ENCODE data around the gene CACNB4.

CACNB4 gene

DNA sequence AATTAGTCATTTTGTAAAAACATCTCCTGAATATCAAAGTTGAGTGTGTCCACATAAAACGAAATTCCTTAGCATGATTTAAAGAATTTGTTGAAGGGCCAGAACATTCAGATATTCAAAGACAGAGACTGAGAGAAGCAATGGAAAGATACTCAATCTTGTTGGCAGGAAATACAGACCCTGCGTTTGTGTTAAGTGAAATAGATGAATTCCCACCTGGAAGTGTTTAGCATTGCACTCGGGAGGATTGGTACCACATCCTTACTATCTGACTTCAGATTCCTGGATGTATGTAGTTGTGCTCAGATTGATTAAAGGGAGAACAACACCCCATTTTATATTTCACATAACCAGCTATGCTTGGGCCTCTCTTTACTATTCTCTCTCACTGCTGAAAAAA is 260.9 kb downstream of the CACNB4 start:
- ChIA-PET CTCF (interaction anchor here (0.5 kb wide), 1 partner anchor 644 kb away, joined by 3 read pairs; no protein-coding TSS in a partner anchor), POLR2A (ENCODE audit: low non-redundant PET) (no interaction called here)

DNA sequence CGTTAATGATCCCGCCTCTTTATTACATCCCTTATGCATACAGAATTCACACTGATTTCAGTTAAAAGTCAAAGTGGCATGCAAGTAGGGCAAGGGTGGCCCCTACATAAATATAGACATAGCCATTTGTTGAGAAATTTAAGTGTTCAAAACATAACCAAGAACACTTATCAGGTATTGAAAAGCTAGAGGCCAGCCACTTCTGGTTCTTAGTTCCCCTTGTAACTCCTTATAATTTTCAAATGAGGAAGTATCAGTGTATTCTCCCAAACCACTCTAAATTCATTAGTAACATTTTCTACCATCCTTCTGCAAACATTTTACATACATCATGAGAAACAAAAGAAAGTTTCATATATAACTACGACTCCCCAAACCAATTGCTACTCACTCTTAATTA is 264.9 kb downstream of the CACNB4 start:
- no peak for DNase-seq (ENCODE audit: low spot score)
- ChIA-PET CTCF (no interaction called here), POLR2A (ENCODE audit: low non-redundant PET) (no interaction called here)
- TF ChIP-seq, protein P1, sequence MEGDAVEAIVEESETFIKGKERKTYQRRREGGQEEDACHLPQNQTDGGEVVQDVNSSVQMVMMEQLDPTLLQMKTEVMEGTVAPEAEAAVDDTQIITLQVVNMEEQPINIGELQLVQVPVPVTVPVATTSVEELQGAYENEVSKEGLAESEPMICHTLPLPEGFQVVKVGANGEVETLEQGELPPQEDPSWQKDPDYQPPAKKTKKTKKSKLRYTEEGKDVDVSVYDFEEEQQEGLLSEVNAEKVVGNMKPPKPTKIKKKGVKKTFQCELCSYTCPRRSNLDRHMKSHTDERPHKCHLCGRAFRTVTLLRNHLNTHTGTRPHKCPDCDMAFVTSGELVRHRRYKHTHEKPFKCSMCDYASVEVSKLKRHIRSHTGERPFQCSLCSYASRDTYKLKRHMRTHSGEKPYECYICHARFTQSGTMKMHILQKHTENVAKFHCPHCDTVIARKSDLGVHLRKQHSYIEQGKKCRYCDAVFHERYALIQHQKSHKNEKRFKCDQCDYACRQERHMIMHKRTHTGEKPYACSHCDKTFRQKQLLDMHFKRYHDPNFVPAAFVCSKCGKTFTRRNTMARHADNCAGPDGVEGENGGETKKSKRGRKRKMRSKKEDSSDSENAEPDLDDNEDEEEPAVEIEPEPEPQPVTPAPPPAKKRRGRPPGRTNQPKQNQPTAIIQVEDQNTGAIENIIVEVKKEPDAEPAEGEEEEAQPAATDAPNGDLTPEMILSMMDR (conservative IDR thresholded peaks at IDR 0.05; ENCODE audit: low read depth): no peak
- H3K27ac ChIP-seq: no peak overlapping the region

More for the DNA sequence above, 260.9 kb downstream of the CACNB4 start:
- DNase-seq (ENCODE audit: low spot score): no peak
- H3K27ac ChIP-seq: no peak overlapping the region
- TF ChIP-seq, protein P1 (conservative IDR thresholded peaks at IDR 0.05; ENCODE audit: low read depth): no peak

DNA sequence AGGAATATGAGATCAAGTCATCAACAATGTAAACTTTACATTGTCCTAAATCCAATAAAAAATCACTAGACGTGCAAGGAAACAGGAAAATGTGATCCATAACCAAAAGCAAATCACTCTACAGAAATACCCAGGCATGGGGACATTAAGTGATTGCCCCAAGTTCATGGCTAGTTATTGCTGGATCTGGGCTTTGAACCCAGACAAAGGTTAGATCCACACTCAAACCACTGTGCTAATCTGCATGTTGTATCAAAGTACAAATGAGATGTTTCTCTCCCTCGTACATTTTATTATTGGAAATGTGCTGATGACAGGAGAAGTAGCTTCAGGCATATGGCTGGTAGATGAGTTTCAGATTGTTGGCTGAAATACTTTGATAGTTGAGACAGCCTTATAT is 267.9 kb downstream of the CACNB4 start:
- no peak overlapping the region for H3K27ac ChIP-seq
- DNase-seq (ENCODE audit: low spot score): no peak
- TF ChIP-seq, protein P1 (conservative IDR thresholded peaks at IDR 0.05; ENCODE audit: low read depth): no peak
- POLR2A ChIA-PET (ENCODE audit: low non-redundant PET): no interaction called here
- CTCF ChIA-PET: interaction anchor here (0.7 kb wide), 1 partner anchor 61 kb away, joined by 3 read pairs; no protein-coding TSS in a partner anchor

DNA sequence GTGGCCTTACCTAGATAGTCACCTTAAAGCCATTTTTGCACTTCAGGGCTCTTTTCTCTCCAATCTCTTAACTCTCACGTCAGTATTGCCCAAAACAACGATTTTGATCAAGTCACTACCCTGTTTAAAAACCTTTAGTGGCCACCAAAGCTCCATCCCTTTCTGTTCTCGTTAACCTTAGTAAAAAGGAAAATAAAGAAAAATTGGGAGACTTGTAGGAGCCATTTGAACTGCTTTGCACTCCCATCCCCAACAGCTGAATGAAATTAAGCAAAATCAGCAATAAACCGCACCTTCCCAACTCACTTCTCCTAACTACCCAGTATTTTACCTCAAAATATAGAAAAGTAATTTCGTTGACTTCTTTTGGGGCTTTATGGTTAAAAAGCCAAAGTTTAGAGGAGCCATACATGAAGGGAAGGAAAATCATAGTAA is 269.9 kb downstream of the CACNB4 start:
- TF ChIP-seq, protein P1 (conservative IDR thresholded peaks at IDR 0.05; ENCODE audit: low read depth): no peak
- DNase-seq (ENCODE audit: low spot score): no peak
- POLR2A ChIA-PET (ENCODE audit: low non-redundant PET): no interaction called here
- CTCF ChIA-PET: no interaction called here
- H3K27ac ChIP-seq: no peak overlapping the region

DNA sequence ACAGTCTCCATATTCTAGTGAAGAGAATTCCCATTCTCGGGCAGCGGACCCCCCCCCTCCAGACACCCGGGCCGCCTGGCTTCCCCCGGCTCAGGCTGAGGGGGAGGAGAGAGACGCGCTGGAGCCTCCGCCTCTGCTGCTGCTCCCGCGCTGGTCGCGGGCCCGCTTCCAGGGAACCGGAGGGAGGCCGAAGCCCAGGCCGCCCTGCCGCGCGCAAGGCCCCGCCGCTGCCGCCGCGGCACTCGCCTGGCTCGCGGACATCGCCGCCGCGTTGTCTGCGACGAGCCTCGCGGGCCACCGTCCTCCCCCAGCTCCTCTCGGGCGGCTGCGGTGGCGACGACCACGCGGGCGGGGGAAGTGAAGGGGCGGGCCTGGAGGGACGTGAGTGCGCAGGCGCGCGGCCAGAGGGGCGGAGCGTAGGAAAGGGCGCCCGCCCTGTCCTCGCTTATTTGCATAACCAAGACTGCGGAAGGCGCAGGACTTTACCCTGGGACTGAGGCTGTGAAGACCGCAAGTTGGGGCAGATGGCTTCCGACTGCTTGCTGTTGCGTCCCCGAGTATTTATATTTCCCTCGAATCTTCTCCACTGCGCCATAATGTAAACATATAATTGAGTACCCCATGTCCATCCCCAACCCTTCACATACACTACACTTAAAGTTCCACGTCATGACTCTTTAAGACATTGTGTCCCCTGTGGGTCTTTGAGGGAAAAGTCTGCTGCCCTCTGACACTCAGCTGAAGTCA is 270.5 kb downstream of the CACNB4 start, which contains the start of gene ARL5A:
ARL5A (minus strand) TSS at position 279 of the 747 bp plus-strand sequence; CDS start at position 34, 245 bp downstream.
- peak within 1 kb of the TSS; percentile 76 for H3K27ac ChIP-seq
- peak; percentile 93 for DNase-seq (ENCODE audit: low spot score)
- POLR2A ChIA-PET (ENCODE audit: low non-redundant PET): interaction anchor here (0.9 kb wide), 1 partner anchor 100 kb away, joined by 4 read pairs; no protein-coding TSS in a partner anchor
- CTCF ChIA-PET: no interaction called here
- TF ChIP-seq, protein P1 (conservative IDR thresholded peaks at IDR 0.05; ENCODE audit: low read depth): no peak

DNA sequence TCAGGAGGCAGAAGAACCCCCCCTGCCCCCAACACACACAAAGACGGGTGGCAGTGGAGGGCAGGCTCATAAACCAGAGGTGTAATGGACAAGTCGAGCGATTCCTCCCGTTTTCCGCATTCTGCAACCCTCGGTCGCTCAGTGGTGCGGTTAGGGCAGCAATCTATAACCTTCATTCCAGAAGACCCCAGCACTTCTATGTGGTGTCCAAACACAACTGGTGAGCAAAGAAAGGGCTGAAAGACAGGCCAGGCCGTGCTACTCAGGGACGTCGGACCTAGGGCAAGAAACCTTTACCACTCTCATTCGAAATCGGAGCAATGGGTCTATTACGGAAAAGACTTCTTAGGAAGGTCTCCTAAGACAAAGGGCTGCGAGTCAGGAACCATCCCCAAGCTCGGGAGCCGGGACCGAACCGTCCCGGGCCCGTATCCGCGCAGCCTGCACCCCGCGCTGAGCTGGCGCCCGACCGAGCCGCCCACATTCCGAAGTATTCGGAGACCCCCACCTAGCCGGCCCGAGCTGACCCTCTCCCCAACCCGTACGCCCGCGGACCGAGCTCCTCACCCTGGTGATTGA is 271.2 kb downstream of the CACNB4 start:
- peak; percentile 28 for DNase-seq (ENCODE audit: low spot score)
- POLR2A ChIA-PET (ENCODE audit: low non-redundant PET): interaction anchor here (0.5 to 0.9 kb wide), 2 partner anchors 100 to 191 kb away, joined by 4 to 5 read pairs; no protein-coding TSS in a partner anchor
- TF ChIP-seq, protein P1 (conservative IDR thresholded peaks at IDR 0.05; ENCODE audit: low read depth): no peak
- CTCF ChIA-PET: no interaction called here
- H3K27ac ChIP-seq: peak overlapping the region; percentile 76
